Esophagus (tissue), 2 donors: ENCODE data around the gene TNXB. TPM values are rescaled to one million over a fixed set of nuclear protein-coding genes. Genes with fewer than 3 reads are reported as not detected.
"Not testable (repeated sequence)": the region's sequence is repeated elsewhere in the genome, so short reads cannot be mapped to it uniquely, and the experiment has no call there.

ENCODE experiments used
- H3K27ac ChIP-seq, 2 donors: one replicate each; pipeline ENCODE4 v1.5.1; 2013; ENCODE audit warnings: low read depth in 2 of 2, mild to moderate bottlenecking in 2 of 2, inconsistent platforms in 1 of 2, low read length in 1 of 2, moderate library complexity in 1 of 2
- H3K27me3 ChIP-seq, 2 donors: one replicate each; pipeline ENCODE4 v1.6.1; 2013; ENCODE audit warnings: low read length in 2 of 2, control low read depth in 1 of 2, mild to moderate bottlenecking in 1 of 2; ENCODE audit not compliant: insufficient read depth in 2 of 2, control insufficient read depth in 1 of 2
- H3K36me3 ChIP-seq, 2 donors: one replicate each; pipeline ENCODE4 v1.6.1; 2013; ENCODE audit warnings: low read length in 1 of 2; ENCODE audit not compliant: control insufficient read depth in 2 of 2, insufficient read depth in 2 of 2
- H3K4me1 ChIP-seq, 2 donors: one replicate each; pipeline ENCODE4 v1.6.1; 2013; ENCODE audit warnings: low read length in 1 of 2; ENCODE audit not compliant: control insufficient read depth in 2 of 2, insufficient read depth in 2 of 2
- H3K4me3 ChIP-seq, 2 donors: one replicate each; pipeline ENCODE4 v1.5.1; 2013; ENCODE audit warnings: low read length in 2 of 2, mild to moderate bottlenecking in 2 of 2, low read depth in 1 of 2, moderate library complexity in 1 of 2
- H3K9me3 ChIP-seq, 2 donors: one replicate each; pipeline ENCODE4 v1.6.1; 2013; ENCODE audit warnings: mild to moderate bottlenecking in 2 of 2, low read depth in 1 of 2, low read length in 1 of 2, moderate library complexity in 1 of 2; ENCODE audit not compliant: control insufficient read depth in 2 of 2, insufficient read depth in 1 of 2
- WGBS, 2 donors: extraction: QIAGEN DNeasy Blood & Tissue Kit; methylation state at CpG; one replicate each; pipeline ENCODE4 v1.1.7; 2013; 5-methylcytosine and 5-hydroxymethylcytosine counted together
- polyA plus RNA-seq, 2 donors: library from polyadenylated mRNA; stranded (reverse); fragments of 200-250 nt; gene quantifications; one replicate each; pipeline ENCODE4 v1.2.3, GENCODE V29; 2013
- donor health status: healthy with polysubstance abuse.
- donor health status: Bipolar disorder and iron deficiency.

TNXB gene
- polyA plus RNA-seq, 2 donors = 14.8 to 15.5 TPM

DNA sequence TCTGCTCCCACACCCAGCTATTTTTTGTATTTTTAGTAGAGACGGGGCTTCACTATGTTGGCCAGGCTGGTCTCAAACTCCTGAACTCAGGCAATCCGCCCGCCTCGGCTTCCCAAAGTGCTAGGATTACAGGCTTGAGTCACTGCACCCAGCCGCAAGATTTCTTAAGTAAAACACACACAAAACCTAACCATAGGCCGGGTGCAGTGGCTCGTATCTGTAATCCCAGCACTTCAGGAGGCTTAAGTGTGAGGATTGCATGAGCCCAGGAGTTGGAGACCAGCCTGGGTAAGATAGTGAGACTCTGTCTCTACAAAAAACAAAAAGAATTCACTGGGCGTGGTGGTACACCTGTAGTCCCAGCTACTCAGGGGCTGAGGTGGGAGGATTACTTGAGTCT lies 8.9 kb downstream of the TNXB start:
- not testable (repeated sequence) for H3K4me3 ChIP-seq, H3K27ac ChIP-seq, H3K36me3 ChIP-seq, H3K9me3 ChIP-seq, H3K27me3 ChIP-seq
- 82 to 85% methylated on average over 8 of the region's 8 CpGs for whole genome bisulfite sequencing, 2 donors
- H3K4me1 ChIP-seq = peaks cover 7 to 16% of the 10 kb centered on the region in 2 donors

GRCh38 chr6:32097364-32097763 lies 11.8 kb downstream of the TNXB start:
- H3K9me3 ChIP-seq = no peaks in the 10 kb centered on the region
- peaks cover 0 to 7% of the 10 kb centered on the region in 2 donors for H3K36me3 ChIP-seq
- peaks cover 0 to 4% of the 10 kb centered on the region in 2 donors for H3K27me3 ChIP-seq
- no peak overlapping the region for H3K27ac ChIP-seq
- WGBS, 2 donors = 91 to 96% methylated on average over 3 of the region's 3 CpGs
- peaks cover 7 to 16% of the 10 kb centered on the region in 2 donors for H3K4me1 ChIP-seq
- H3K4me3 ChIP-seq = no peak overlapping the region

DNA sequence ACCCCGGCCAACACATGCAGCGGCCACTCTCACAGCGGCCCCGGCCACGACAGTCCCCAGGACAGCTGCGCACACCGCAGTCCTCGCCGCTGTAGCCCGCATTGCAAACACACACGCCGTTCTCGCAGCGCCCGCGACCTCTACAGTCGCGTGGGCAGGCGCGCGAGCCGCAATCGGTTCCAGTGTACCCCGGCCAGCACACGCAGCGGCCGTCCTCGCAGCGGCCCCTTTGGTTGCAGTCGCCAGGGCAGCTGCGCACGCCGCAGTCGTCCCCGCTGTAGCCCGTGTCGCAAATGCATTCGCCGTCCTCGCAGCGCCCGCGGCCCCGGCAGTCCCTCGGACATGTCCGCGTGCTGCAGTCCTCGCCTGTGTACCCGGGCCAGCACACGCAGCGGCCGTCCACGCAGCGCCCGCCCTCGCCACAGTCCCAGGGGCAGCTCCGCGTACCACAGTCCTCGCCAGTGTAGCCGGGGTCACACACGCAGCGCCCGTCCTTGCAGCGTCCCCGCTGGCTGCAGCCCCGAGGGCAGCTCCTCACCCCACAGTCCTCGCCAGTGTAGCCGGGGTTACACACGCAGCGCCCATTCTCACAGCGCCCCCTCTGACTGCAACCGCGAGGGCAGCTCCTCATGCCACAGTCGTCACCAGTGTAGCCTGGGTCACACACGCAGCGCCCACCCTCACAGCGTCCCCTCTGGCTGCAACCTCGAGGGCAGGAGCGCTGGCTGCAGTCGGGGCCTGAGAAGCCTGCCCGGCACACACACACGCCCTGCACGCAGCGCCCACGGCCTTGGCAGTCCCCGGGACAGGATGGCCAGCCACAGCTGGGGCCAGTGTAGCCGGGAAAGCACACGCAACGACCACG lies 12.5 kb downstream of the TNXB start:
- Histone ChIP-seq H3K9me3 (no peaks in the 10 kb centered on the region), H3K4me3 (peak overlapping the region; percentile 0 to 20), H3K27me3 (peaks cover 0 to 4% of the 10 kb centered on the region in 2 donors), H3K36me3 (peaks cover 0 to 7% of the 10 kb centered on the region in 2 donors), H3K27ac (no peak overlapping the region), H3K4me1 (peaks cover 7 to 16% of the 10 kb centered on the region in 2 donors)
- 27 to 34% methylated on average over 85 to 90 of the region's 90 CpGs for WGBS, 2 donors

DNA sequence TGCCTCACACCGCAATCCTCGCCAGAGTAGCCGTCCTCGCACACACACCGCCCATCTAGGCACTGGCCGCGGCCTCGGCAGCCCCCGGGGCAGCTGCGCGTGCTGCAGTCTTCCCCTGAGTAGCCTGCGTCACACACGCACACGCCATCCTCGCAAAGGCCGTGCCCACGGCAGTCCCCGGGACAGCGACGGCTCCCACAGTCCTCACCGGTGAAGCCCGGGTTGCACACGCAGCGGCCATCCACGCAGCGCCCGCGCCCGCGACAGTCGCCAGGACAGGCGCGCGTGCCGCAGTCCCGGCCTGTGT lies 13.1 kb downstream of the TNXB start:
- peaks cover 0 to 4% of the 10 kb centered on the region in 2 donors for H3K27me3 ChIP-seq
- no peaks in the 10 kb centered on the region for H3K9me3 ChIP-seq
- peak overlapping the region; percentile 0 to 20 for H3K4me3 ChIP-seq
- peaks cover 0 to 7% of the 10 kb centered on the region in 2 donors for H3K36me3 ChIP-seq
- 33 to 40% methylated on average over 32 to 36 of the region's 36 CpGs for WGBS, 2 donors
- H3K27ac ChIP-seq = no peak overlapping the region
- H3K4me1 ChIP-seq = peaks cover 7 to 16% of the 10 kb centered on the region in 2 donors

- no peak overlapping the region for H3K27ac ChIP-seq
- peaks cover 7 to 16% of the 10 kb centered on the region in 2 donors for H3K4me1 ChIP-seq
- peaks cover 0 to 4% of the 10 kb centered on the region in 2 donors for H3K27me3 ChIP-seq
- peaks cover 0 to 7% of the 10 kb centered on the region in 2 donors for H3K36me3 ChIP-seq
- H3K9me3 ChIP-seq = no peaks in the 10 kb centered on the region
- H3K4me3 ChIP-seq = peak overlapping the region; percentile 0 to 20
- 54 to 59% methylated on average over 30 of the region's 30 CpGs for WGBS, 2 donors
Observed at GRCh38 chr6:32095338-32096086, 13.6 kb downstream of the TNXB start.

- Histone ChIP-seq H3K4me3 (no peak overlapping the region), H3K27ac (peak overlapping the region; percentile 48 to 66), H3K36me3 (peaks cover 0 to 7% of the 10 kb centered on the region in 2 donors), H3K27me3 (peaks cover 0 to 4% of the 10 kb centered on the region in 2 donors), H3K4me1 (peaks cover 7 to 16% of the 10 kb centered on the region in 2 donors), H3K9me3 (no peaks in the 10 kb centered on the region)
- WGBS, 2 donors = 56% methylated on average over 8 of the region's 8 CpGs
Observed at GRCh38 chr6:32092760-32093497, 16.2 kb downstream of the TNXB start.

- WGBS, 2 donors = 80 to 85% methylated on average over 10 of the region's 10 CpGs
- H3K27me3 ChIP-seq = no peaks in the 10 kb centered on the region
- peaks cover 0 to 9% of the 10 kb centered on the region in 2 donors for H3K4me1 ChIP-seq
- no peaks in the 10 kb centered on the region for H3K9me3 ChIP-seq
- no peak overlapping the region for H3K4me3 ChIP-seq
- peak overlapping the region in 1 of 2 donors; percentile 1 for H3K27ac ChIP-seq
- H3K36me3 ChIP-seq = no peaks in the 10 kb centered on the region
Observed at GRCh38 chr6:32089082-32089828, 19.9 kb downstream of the TNXB start.

DNA sequence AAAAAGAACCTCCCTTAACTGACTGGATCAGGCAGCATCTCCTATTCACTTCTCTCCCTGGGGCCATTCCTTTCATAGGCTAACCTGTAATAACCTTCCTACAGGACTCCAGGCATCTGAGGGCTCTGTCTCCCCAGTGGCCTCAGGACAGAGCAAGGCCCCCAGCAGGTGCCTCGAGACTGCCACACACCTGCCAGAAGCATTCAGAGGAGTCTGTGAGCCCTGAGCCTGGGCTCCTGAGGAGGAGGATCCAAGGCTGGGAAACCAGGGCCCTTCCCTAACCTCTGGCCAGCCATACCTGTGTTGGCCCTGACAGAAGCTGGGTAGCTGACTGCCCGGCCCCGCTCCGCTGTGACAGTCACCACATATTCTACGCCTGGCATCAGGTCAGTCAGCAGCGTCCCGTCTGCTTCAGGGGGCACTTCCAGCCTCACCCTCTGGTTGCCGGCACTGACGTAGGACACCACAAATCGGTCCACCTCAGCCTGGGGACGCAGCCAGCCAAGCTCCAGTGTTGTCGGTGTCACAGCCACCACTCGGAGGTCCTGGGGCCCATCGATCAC lies 20.6 kb downstream of the TNXB start:
- Histone ChIP-seq H3K36me3 (no peaks in the 10 kb centered on the region), H3K27ac (peak overlapping the region in 1 of 2 donors; percentile 17), H3K4me1 (peaks cover 0 to 9% of the 10 kb centered on the region in 2 donors), H3K9me3 (no peaks in the 10 kb centered on the region), H3K27me3 (no peaks in the 10 kb centered on the region), H3K4me3 (no peak overlapping the region)
- 93% methylated on average over 14 of the region's 14 CpGs for WGBS, 2 donors
